ENCODE results near the gene TATDN2. TPM values are rescaled to one million over a fixed set of nuclear protein-coding genes. Genes with fewer than 3 reads are reported as not detected.

TATDN2 gene
- total and polyA plus RNA-seq, 2 experiments from 2014 or later: 9.3 to 22.6 TPM

DNA sequence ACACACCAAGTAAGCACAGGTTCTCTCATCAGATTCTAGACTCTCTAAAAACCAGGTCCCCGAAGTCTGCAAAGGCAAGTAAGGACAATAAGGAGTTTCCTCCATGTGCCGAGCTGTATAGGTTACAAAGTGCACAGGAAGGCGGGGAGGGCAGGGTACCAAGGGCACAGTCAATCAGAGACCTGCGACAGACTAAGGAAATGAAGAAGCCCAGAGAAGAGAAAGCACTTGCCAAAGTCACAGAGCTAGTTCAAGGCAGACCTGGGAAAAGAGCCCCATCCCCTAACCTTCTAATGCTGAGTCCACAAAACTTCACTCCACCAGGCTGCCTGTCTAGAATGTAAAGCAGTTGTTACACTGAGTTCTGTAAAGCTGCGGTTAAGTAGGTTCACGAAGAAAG is 71.0 kb downstream of the TATDN2 start:
- Histone ChIP-seq H2AFZ (no peak overlapping the region), H3K4me1 (ENCODE audit: insufficient read depth) (peaks cover 19% of the 10 kb centered on the region), H3K4me2 (peak overlapping the region; percentile 92), H3K27me3 (no peaks in the 10 kb centered on the region), H4K20me1 (ENCODE audit: insufficient read depth, poor library complexity, severe bottlenecking) (peaks cover 38% of the 10 kb centered on the region), H3K36me3 (replicated peaks; ENCODE audit: insufficient read depth, low read depth) (no peaks in the 10 kb centered on the region), H3K4me3 (peak overlapping the region; percentile 21), H3K79me2 (peaks cover 49% of the 10 kb centered on the region), H3K9me2 (replicated peaks; ENCODE audit: insufficient read depth) (no peaks in the 10 kb centered on the region), H3K27ac (no peak overlapping the region), H3K9me3 (ENCODE audit: low read depth) (no peaks in the 10 kb centered on the region)
- 60% methylated on average over 6 of the region's 6 CpGs for WGBS (ENCODE audit: low lambda C conversion rate, missing lambda C conversion rate)
- DNase-seq (ENCODE audit: low spot score): no peak
- TF ChIP-seq, protein P1, sequence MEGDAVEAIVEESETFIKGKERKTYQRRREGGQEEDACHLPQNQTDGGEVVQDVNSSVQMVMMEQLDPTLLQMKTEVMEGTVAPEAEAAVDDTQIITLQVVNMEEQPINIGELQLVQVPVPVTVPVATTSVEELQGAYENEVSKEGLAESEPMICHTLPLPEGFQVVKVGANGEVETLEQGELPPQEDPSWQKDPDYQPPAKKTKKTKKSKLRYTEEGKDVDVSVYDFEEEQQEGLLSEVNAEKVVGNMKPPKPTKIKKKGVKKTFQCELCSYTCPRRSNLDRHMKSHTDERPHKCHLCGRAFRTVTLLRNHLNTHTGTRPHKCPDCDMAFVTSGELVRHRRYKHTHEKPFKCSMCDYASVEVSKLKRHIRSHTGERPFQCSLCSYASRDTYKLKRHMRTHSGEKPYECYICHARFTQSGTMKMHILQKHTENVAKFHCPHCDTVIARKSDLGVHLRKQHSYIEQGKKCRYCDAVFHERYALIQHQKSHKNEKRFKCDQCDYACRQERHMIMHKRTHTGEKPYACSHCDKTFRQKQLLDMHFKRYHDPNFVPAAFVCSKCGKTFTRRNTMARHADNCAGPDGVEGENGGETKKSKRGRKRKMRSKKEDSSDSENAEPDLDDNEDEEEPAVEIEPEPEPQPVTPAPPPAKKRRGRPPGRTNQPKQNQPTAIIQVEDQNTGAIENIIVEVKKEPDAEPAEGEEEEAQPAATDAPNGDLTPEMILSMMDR (IDR thresholded peaks at IDR 0.05; ENCODE audit: poor library complexity): no peak
- TF ChIP-seq EZH2phosphoT487 (IDR thresholded peaks at IDR 0.05; ENCODE audit: low read depth, severe bottlenecking, unreplicated experiment) (no peak), EZH2 (IDR thresholded peaks at IDR 0.05; ENCODE audit: borderline replicate concordance) (no peak)

DNA sequence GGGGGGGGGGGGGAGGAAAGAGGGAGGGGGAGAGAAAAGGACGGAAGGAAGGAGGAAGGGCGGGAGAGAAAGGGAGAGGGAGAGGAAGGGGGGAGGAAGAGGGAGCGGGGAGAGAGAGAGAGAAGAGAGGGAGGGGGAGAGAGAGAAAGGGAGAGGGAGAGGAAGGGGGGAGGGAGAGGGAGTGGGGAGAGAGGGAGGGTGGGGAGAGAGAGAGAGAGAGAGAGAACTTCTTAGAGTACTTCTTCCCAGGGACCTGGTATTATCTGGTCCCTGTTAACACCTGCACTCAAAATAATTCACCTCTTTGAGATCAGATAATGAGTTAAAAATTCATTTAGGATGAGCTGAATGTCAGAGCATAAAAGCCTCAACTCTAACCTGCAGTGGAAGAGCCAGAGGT is 71.5 kb downstream of the TATDN2 start:
- Histone ChIP-seq H3K4me1 (ENCODE audit: insufficient read depth) (peaks cover 19% of the 10 kb centered on the region), H4K20me1 (ENCODE audit: insufficient read depth, poor library complexity, severe bottlenecking) (peaks cover 38% of the 10 kb centered on the region)

DNA sequence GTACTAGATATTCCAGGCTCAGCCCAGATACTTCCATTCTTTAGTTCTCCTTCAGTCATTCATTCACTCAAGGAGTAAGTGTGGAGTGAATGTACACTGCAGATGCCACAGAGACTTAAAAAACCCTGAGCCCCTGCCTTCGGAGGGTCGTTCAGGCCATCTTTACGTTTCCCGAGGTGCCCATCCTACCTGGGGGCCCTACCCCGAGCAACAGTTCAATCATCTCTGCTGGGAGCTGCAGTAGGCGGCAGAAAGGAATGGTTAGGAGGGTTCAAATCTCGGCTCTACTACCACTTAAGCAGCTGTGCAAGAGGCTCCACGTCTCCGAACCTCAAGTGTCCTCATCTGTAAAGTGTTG is 72.0 kb downstream of the TATDN2 start:
- Histone ChIP-seq H3K27ac (peak overlapping the region; percentile 91), H3K9me2 (replicated peaks; ENCODE audit: insufficient read depth) (no peaks in the 10 kb centered on the region), H3K4me3 (peak overlapping the region; percentile 64), H3K79me2 (peaks cover 42% of the 10 kb centered on the region), H3K9me3 (ENCODE audit: low read depth) (no peaks in the 10 kb centered on the region), H4K20me1 (ENCODE audit: insufficient read depth, poor library complexity, severe bottlenecking) (peaks cover 38% of the 10 kb centered on the region), H3K4me2 (peak overlapping the region; percentile 92), H3K27me3 (no peaks in the 10 kb centered on the region), H3K4me1 (ENCODE audit: insufficient read depth) (peaks cover 19% of the 10 kb centered on the region), H3K36me3 (replicated peaks; ENCODE audit: insufficient read depth, low read depth) (no peaks in the 10 kb centered on the region), H2AFZ (peak overlapping the region; percentile 50)
- 2% methylated on average over 9 of the region's 9 CpGs for WGBS (ENCODE audit: low lambda C conversion rate, missing lambda C conversion rate)
- no peak for TF ChIP-seq EZH2 (IDR thresholded peaks at IDR 0.05; ENCODE audit: borderline replicate concordance)
- TF ChIP-seq, protein P1 (IDR thresholded peaks at IDR 0.05; ENCODE audit: poor library complexity): no peak
- TF ChIP-seq EZH2phosphoT487 (IDR thresholded peaks at IDR 0.05; ENCODE audit: low read depth, severe bottlenecking, unreplicated experiment): no peak
- no peak for DNase-seq (ENCODE audit: low spot score)

More for the DNA sequence above, 71.5 kb downstream of the TATDN2 start:
- DNase-seq (ENCODE audit: low spot score): no peak
- no peak overlapping the region for H2AFZ ChIP-seq
- no CpG with 5 or more reads among the region's 3 CpGs for WGBS (ENCODE audit: low lambda C conversion rate, missing lambda C conversion rate)
- H3K36me3 ChIP-seq (replicated peaks; ENCODE audit: insufficient read depth, low read depth): no peaks in the 10 kb centered on the region
- TF ChIP-seq, protein P1 (IDR thresholded peaks at IDR 0.05; ENCODE audit: poor library complexity): no peak
- no peak for TF ChIP-seq EZH2phosphoT487 (IDR thresholded peaks at IDR 0.05; ENCODE audit: low read depth, severe bottlenecking, unreplicated experiment)
- TF ChIP-seq EZH2 (IDR thresholded peaks at IDR 0.05; ENCODE audit: borderline replicate concordance): no peak
- H3K4me2 ChIP-seq: peak overlapping the region; percentile 92
- no peaks in the 10 kb centered on the region for H3K9me2 ChIP-seq (replicated peaks; ENCODE audit: insufficient read depth)
- H3K79me2 ChIP-seq: peaks cover 43% of the 10 kb centered on the region
- H3K27ac ChIP-seq: peak overlapping the region; percentile 91
- H3K4me3 ChIP-seq: peak overlapping the region; percentile 64
- H3K27me3 ChIP-seq: no peaks in the 10 kb centered on the region
- H3K9me3 ChIP-seq (ENCODE audit: low read depth): no peaks in the 10 kb centered on the region
